ENCODE data around the gene MASTL.
A peak's percentile ranks its signal among the peaks of the same experiment; 100 is the strongest.
"Not testable (repeated sequence)": the region's sequence is repeated elsewhere in the genome, so short reads cannot be mapped to it uniquely, and the experiment has no call there.

Gene MASTL

GRCh38 chr10:27155066-27155754 lies at the start of gene MASTL:
MASTL (plus strand) TSS chr10:27155352; CDS start chr10:27155427, 75 bp downstream.
- DNase-seq (ENCODE audit: low read depth) = peak; percentile 83

GRCh38 chr10:27108165-27108564 lies 47.0 kb upstream of the MASTL start:
- no peak for DNase-seq (ENCODE audit: low read depth)

GRCh38 chr10:27134371-27134770 lies 20.8 kb upstream of the MASTL start:
- DNase-seq (ENCODE audit: low read depth) = no peak

GRCh38 chr10:27138277-27138676 lies 16.9 kb upstream of the MASTL start:
- DNase-seq (ENCODE audit: low read depth) = no peak

- DNase-seq (ENCODE audit: low read depth) = no peak
Observed at GRCh38 chr10:27143686-27144085, 11.5 kb upstream of the MASTL start.

GRCh38 chr10:27145937-27146336 lies 9.2 kb upstream of the MASTL start:
- DNase-seq (ENCODE audit: low read depth) = no peak

- DNase-seq (ENCODE audit: low read depth) = no peak
Observed at GRCh38 chr10:27147701-27148100, 7.5 kb upstream of the MASTL start.

- DNase-seq (ENCODE audit: low read depth) = no peak
Observed at GRCh38 chr10:27150261-27150660, 4.9 kb upstream of the MASTL start.

- DNase-seq (ENCODE audit: low read depth) = no peak
Observed at GRCh38 chr10:27152687-27153086, 2.5 kb upstream of the MASTL start.

GRCh38 chr10:27153329-27153728 lies 1.8 kb upstream of the MASTL start:
- no peak for DNase-seq (ENCODE audit: low read depth)

GRCh38 chr10:27153845-27154193 lies 1.3 kb upstream of the MASTL start:
- DNase-seq (ENCODE audit: low read depth) = no peak

GRCh38 chr10:27156566-27156965 lies 1.4 kb downstream of the MASTL start:
- DNase-seq (ENCODE audit: low read depth) = not testable (repeated sequence)

- DNase-seq (ENCODE audit: low read depth) = no peak
Observed at GRCh38 chr10:27157150-27157549, 2.0 kb downstream of the MASTL start.

GRCh38 chr10:27158421-27158820 lies 3.3 kb downstream of the MASTL start:
- no peak for DNase-seq (ENCODE audit: low read depth)

GRCh38 chr10:27169849-27170248 lies 14.7 kb downstream of the MASTL start:
- no peak for DNase-seq (ENCODE audit: low read depth)

- no peak for DNase-seq (ENCODE audit: low read depth)
Observed at GRCh38 chr10:27188259-27188658, 33.1 kb downstream of the MASTL start.

- no peak for DNase-seq (ENCODE audit: low read depth)
Observed at GRCh38 chr10:27188897-27189296, 33.7 kb downstream of the MASTL start.

- no peak for DNase-seq (ENCODE audit: low read depth)
Observed at GRCh38 chr10:27190508-27190907, 35.4 kb downstream of the MASTL start.

GRCh38 chr10:27192284-27192683 lies 37.1 kb downstream of the MASTL start:
- peak; percentile 78 for DNase-seq (ENCODE audit: low read depth)

GRCh38 chr10:27197980-27198620 lies 42.9 kb downstream of the MASTL start:
- no peak for DNase-seq (ENCODE audit: low read depth)

- no peak for DNase-seq (ENCODE audit: low read depth)
Observed at GRCh38 chr10:27203806-27204205, 48.7 kb downstream of the MASTL start.

GRCh38 chr10:27207350-27207749 lies 52.2 kb downstream of the MASTL start:
- DNase-seq (ENCODE audit: low read depth) = no peak

- peak; percentile 7 for DNase-seq (ENCODE audit: low read depth)
Observed at GRCh38 chr10:27223964-27224363, 68.8 kb downstream of the MASTL start.

- DNase-seq (ENCODE audit: low read depth) = no peak
Observed at GRCh38 chr10:27225011-27225590, 69.9 kb downstream of the MASTL start.

All from GM04504 (cell line).